Measurements from ENCODE around the gene TEX55. TPM values are rescaled to one million over a fixed set of nuclear protein-coding genes. Genes with fewer than 3 reads are reported as not detected.

TEX55 gene
- total and polyA plus RNA-seq, 8 donors: not detected

GRCh38 chr3:119184796-119185570, 39.0 kb downstream of the TEX55 start:
- H3K4me1 ChIP-seq: no peaks in the 10 kb centered on the region
- intact Hi-C loops (cut with DNase I; ENCODE audit: low total_unique reads): no loop called here
- no peaks in the 10 kb centered on the region for H3K27me3 ChIP-seq
- 41 to 64% (median 54%) methylated on average over 7 of the region's 7 CpGs for WGBS, 5 donors
- DNase-seq: peak in 1 of 2 donors; percentile 68
- TF ChIP-seq POLR2AphosphoS5 (IDR thresholded peaks at IDR 0.05) (no peak), EP300 (IDR thresholded peaks at IDR 0.05) (no peak)
- no peak overlapping the region for H3K4me3 ChIP-seq
- no peaks in the 10 kb centered on the region for H3K36me3 ChIP-seq
- H3K27ac ChIP-seq: peak overlapping the region in 2 of 5 donors; percentile 36 to 46
- H3K9me3 ChIP-seq: no peaks in the 10 kb centered on the region

GRCh38 chr3:119187266-119187665, 41.3 kb downstream of the TEX55 start:
- Histone ChIP-seq H3K9me3 (no peaks in the 10 kb centered on the region), H3K4me3 (no peak overlapping the region), H3K27ac (no peak overlapping the region), H3K27me3 (no peaks in the 10 kb centered on the region), H3K4me1 (no peaks in the 10 kb centered on the region), H3K36me3 (no peaks in the 10 kb centered on the region)
- no peak for DNase-seq
- intact Hi-C loops (cut with DNase I; ENCODE audit: low total_unique reads): no loop called here
- TF ChIP-seq CTCF (IDR thresholded peaks at IDR 0.05): no peak

GRCh38 chr3:119191800-119192199, 45.8 kb downstream of the TEX55 start:
- no peak for TF ChIP-seq POLR2A (IDR thresholded peaks at IDR 0.05)
- no peak for TF ChIP-seq POLR2AphosphoS5 (IDR thresholded peaks at IDR 0.05)
- TF ChIP-seq EP300 (IDR thresholded peaks at IDR 0.05): no peak
- TF ChIP-seq CTCF (IDR thresholded peaks at IDR 0.05): no peak
- H3K27ac ChIP-seq: no peak overlapping the region
- H3K9me3 ChIP-seq: no peaks in the 10 kb centered on the region
- H3K27me3 ChIP-seq: no peaks in the 10 kb centered on the region
- no peaks in the 10 kb centered on the region for H3K36me3 ChIP-seq
- intact Hi-C loops (cut with DNase I; ENCODE audit: low total_unique reads): no loop called here
- WGBS, 5 donors: 72 to 84% (median 77%) methylated on average over 1 of the region's 1 CpG
- no peak overlapping the region for H3K4me3 ChIP-seq
- H3K4me1 ChIP-seq: no peaks in the 10 kb centered on the region
- no peak for DNase-seq

- 62 to 70% (median 67%) methylated on average over 7 of the region's 7 CpGs for WGBS, 5 donors
- intact Hi-C loops (cut with DNase I; ENCODE audit: low total_unique reads): no loop called here
- no peak for DNase-seq
Observed at GRCh38 chr3:119194237-119195150, 48.5 kb downstream of the TEX55 start.

More at GRCh38 chr3:119194237-119195150, 48.5 kb downstream of the TEX55 start:
- no peak overlapping the region for H3K4me3 ChIP-seq
- no peaks in the 10 kb centered on the region for H3K9me3 ChIP-seq
- H3K27me3 ChIP-seq: no peaks in the 10 kb centered on the region
- H3K4me1 ChIP-seq: no peaks in the 10 kb centered on the region
- H3K27ac ChIP-seq: no peak overlapping the region
- TF ChIP-seq EP300 (IDR thresholded peaks at IDR 0.05): no peak
- TF ChIP-seq POLR2A (IDR thresholded peaks at IDR 0.05): no peak
- no peak for TF ChIP-seq CTCF (IDR thresholded peaks at IDR 0.05)
- TF ChIP-seq POLR2AphosphoS5 (IDR thresholded peaks at IDR 0.05): no peak
- no peaks in the 10 kb centered on the region for H3K36me3 ChIP-seq
